HFF-Myc (cell line): ENCODE results near the gene XRCC3.

Experiments used
- DNase-seq: peaks from one replicate; pipeline ENCODE4 v3.0.0-alpha.2; 2011; ENCODE audit warnings: low read depth; ENCODE audit errors: extremely low read depth
- H3K4me3 ChIP-seq: replicated peaks from 2 replicates; pipeline ENCODE4 v1.5.1; 2011; ENCODE audit warnings: low read depth, mild to moderate bottlenecking, control low read depth, low read length
- TF ChIP-seq, protein P1 (sequence below): IDR thresholded peaks from 2 replicates; pipeline ENCODE4 v1.5.1; 2012; ENCODE audit warnings: mild to moderate bottlenecking, low read depth, low read length, control low read depth; ENCODE audit errors: missing control alignments

XRCC3 gene

DNA sequence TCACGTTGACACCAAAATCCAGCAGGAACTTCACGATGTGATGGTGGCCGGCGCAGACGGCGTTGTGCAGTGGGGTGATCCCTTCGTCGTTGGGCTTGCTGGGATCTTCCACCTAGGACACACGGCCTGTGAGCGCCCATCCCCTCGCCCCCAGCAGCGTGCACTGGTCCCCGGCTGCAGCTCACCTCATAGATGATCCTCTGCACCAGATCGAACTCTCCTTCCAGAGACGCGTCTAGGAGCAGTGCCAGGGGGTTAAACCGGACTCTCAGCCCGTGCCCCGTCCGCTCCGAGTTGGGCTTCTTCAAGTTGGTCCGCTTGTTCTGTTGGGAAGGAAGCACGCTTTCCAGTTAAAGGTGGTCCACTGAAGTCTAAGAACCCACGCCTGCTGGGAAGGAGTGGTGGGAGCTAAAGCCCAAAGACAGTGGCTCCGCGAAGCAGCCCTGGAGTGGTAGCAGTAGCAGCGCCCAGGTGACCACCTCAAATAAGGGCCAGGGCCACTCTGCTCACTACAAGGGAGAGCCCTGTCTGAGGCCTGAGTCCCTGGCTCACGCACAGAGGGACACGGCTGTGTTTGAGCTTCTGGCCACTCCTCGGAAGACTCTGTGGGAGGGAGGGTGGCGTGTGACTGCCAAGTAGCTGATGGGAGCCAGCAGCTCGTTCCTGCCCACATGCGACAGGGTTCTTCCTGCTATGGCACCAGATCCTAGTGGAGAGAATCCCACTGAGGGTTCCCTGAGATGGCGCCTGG, 23.6 kb upstream of the XRCC3 start:
- DNase-seq = no peak
- TF ChIP-seq, protein P1, sequence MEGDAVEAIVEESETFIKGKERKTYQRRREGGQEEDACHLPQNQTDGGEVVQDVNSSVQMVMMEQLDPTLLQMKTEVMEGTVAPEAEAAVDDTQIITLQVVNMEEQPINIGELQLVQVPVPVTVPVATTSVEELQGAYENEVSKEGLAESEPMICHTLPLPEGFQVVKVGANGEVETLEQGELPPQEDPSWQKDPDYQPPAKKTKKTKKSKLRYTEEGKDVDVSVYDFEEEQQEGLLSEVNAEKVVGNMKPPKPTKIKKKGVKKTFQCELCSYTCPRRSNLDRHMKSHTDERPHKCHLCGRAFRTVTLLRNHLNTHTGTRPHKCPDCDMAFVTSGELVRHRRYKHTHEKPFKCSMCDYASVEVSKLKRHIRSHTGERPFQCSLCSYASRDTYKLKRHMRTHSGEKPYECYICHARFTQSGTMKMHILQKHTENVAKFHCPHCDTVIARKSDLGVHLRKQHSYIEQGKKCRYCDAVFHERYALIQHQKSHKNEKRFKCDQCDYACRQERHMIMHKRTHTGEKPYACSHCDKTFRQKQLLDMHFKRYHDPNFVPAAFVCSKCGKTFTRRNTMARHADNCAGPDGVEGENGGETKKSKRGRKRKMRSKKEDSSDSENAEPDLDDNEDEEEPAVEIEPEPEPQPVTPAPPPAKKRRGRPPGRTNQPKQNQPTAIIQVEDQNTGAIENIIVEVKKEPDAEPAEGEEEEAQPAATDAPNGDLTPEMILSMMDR = no peak
- H3K4me3 ChIP-seq = no peak overlapping the region

DNA sequence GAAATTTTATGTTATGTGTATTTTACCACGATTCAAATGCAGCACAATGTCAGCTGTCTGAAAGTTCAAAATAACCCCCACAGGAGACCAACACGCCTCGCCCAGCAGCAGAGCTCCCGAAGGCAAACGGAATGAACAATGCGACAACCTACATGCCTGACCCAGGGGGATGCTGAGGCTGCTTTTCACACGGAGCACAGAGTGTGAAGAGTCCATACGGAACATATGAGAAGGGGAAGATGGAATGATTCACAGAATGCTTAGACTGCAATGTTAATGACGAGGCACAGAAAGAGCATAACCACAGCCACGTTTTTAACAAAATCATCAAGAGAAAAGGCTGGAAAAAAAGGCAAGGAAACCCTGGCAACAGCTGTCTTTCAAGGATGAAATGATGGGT, 22.9 kb upstream of the XRCC3 start:
- no peak for DNase-seq
- TF ChIP-seq, protein P1 = no peak

DNA sequence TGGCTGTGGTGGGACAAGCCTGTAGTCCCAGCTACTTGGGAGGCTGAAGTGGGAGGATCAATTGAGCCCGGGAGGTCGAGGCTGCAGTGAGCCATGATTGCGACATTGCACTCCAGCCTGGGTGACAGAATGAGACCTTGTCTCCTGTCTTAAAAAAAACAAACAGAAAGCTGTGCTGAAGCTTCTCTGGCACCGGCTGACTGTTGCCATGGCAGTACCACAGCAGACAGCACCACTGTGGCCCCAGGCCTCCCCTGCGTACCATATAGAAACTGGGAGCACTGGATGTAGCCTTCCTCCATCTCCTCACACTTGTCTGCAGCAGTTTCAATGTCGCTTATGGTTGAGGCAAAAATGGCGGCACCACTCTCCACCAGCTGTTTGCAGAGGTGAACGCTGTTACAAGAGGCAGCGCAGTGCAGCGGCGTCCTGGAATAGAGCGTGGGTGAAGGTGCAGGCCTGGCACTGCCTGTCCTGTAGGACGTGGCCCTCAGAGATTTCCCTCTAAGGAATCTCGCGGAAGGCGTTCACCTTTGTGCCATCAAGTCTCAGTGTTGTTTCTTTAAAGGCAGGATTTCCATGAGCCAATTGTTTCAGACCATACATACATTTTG, 22.3 kb upstream of the XRCC3 start:
- TF ChIP-seq, protein P1 = no peak
- no peak for DNase-seq
- H3K4me3 ChIP-seq = no peak overlapping the region

More for the DNA sequence above, 22.9 kb upstream of the XRCC3 start:
- H3K4me3 ChIP-seq = no peak overlapping the region

DNA sequence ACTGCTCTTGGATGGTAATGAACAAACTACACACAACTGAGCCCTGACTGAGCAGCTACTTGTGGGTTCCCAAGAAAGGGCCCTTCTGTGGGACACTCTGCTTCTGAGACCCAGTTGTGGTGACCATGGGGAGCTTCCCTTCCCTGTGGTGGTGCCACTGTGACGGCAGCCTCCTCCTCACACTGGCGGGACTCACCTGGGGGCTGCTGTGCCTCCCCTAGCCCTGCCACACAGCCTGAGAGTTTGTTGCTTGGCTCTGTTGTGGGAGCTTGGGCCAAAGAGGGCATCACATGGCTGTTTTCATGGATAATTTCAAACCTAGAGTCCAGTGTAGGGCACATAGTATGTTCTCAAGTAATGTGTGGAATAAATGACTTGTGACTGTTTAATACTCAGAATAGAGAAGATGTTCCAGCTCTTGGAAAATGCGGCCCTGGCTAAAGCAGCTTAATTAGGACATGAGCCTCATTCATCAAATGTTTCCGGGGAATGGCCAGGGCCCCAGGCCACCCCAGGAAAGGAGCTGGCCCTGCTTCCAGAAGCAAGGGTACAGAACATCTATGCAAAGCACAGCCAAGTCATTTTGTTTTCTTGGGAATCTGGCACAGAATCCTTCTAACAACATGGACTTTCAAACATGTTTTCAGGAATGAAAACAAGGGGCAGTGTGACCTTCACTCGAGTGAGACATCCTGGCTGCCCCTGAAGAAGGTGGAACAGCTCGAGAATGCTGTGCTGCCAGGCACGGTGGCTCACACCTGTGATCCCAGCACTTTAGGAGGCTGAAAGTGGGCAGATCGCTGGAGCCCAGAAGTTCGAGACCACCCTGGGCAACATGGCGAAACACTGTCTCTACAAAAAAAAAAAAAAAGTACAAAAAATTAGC, 21.5 kb upstream of the XRCC3 start:
- DNase-seq = no peak
- no peak overlapping the region for H3K4me3 ChIP-seq
- TF ChIP-seq, protein P1 = no peak

DNA sequence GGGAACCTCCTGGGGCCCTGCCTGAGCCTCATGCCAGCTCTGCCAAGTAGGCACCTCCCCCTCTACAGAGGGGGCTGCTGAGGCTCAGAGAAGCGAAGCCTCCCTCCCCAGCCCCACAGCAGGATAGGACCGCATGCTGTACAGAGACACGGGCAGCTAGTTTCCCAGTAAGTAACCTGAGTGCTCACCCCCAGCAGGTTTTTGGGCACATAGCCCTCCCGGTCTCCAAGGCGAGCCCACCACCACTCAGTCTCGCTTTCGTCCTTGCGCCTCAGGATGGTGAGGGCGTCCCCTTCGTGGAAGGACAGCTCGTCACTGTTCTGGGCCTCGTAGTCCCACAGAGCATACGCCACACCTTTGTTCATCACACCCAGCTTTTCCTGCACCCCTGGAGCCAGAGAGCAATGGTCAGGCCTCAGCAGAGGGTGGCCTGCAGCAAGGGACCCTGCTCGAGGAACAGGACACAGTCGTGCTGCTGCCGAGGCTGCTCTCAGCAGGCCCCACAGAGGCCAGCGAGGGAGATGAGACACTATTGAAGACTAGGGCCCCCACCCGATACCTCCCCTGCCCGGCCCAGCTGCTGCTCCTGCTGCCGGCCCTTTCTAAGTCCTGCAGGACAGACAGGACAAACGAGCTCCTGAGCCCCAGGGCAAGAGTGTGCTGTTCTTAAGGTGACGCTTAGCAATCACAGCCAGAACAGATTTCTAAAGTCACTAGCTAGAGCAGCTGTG, 20.7 kb upstream of the XRCC3 start:
- H3K4me3 ChIP-seq = no peak overlapping the region
- TF ChIP-seq, protein P1 = no peak
- DNase-seq = no peak

DNA sequence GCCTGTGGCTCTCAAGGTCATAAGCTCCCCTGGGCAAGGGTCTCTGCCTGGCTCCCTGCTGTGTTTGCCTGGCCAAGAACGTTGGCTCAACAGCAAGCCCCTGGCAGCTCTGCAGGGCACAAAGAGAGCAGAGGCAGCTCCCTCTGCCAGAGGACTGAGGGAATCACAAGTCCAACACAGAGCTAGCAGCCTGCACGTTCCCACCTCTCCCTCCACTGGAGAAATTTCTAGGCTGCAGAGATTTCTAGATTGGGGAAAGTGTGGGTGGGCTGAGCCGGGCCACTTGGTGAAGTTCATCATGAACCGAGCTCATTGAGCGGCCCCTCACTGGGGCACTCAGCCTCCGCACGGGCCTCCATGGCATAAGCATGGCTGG, 20.2 kb upstream of the XRCC3 start:
- TF ChIP-seq, protein P1 = no peak
- DNase-seq = no peak
- no peak overlapping the region for H3K4me3 ChIP-seq
